ENCODE measurements around the gene FRMD3. TPM values are rescaled to one million over a fixed set of nuclear protein-coding genes. Genes with fewer than 3 reads are reported as not detected.

Gene FRMD3
- total RNA-seq, 1 donor from 2014 or later: 0.59 TPM

DNA sequence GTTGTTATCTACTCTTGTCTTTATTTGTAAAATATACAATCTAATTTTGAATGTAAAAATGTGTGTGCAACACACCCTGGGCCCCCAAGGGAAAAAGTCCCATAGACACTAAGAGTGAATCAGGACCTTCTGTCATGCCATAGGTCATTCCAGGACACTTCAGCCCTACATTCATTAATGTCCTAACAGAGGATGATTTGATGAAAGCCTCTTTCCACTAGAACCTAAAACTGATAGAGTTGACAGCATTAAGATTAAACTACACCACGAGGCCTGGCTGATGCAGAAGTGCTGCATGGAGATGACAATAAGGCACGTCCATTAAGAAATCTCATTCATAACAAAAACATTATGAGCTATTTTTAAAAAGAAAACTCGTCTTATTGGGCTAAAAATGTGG is 46.2 kb downstream of the FRMD3 start:
- Mint-ChIP-seq H3K36me3 (ENCODE audit: low read depth, unreplicated experiment) (no peaks in the 10 kb centered on the region), H3K27ac (ENCODE audit: unreplicated experiment) (no peak overlapping the region), H3K4me3 (ENCODE audit: unreplicated experiment) (no peak overlapping the region), H3K9me3 (ENCODE audit: unreplicated experiment) (no peaks in the 10 kb centered on the region), H3K27me3 (ENCODE audit: unreplicated experiment) (no peaks in the 10 kb centered on the region), H3K4me1 (ENCODE audit: unreplicated experiment) (no peaks in the 10 kb centered on the region)
- no peak for DNase-seq (ENCODE audit: low spot score)
- TF ChIP-seq, protein P1, sequence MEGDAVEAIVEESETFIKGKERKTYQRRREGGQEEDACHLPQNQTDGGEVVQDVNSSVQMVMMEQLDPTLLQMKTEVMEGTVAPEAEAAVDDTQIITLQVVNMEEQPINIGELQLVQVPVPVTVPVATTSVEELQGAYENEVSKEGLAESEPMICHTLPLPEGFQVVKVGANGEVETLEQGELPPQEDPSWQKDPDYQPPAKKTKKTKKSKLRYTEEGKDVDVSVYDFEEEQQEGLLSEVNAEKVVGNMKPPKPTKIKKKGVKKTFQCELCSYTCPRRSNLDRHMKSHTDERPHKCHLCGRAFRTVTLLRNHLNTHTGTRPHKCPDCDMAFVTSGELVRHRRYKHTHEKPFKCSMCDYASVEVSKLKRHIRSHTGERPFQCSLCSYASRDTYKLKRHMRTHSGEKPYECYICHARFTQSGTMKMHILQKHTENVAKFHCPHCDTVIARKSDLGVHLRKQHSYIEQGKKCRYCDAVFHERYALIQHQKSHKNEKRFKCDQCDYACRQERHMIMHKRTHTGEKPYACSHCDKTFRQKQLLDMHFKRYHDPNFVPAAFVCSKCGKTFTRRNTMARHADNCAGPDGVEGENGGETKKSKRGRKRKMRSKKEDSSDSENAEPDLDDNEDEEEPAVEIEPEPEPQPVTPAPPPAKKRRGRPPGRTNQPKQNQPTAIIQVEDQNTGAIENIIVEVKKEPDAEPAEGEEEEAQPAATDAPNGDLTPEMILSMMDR (IDR thresholded peaks at IDR 0.05; ENCODE audit: unreplicated experiment): no peak

DNA sequence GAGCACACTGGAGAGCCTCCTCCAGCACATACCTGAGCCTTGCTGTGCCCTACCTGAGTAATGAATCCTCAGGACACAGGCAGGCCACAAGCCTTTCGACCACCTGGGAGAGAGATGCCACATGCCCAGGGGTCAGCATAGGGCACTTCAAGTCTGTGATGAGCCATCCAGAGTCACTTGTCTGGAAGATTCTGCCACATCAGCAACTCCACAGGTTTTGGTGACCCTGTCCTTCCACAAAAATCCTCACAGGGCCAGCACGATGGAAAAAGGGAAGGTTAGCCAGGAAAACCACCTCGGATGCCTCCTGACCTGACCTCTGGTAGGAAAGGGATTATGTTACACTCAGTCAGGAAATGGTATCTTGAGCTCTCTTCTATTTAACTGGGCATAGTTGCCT is 46.8 kb downstream of the FRMD3 start:
- TF ChIP-seq, protein P1 (IDR thresholded peaks at IDR 0.05; ENCODE audit: unreplicated experiment): no peak
- Mint-ChIP-seq H3K4me1 (ENCODE audit: unreplicated experiment) (no peaks in the 10 kb centered on the region), H3K9me3 (ENCODE audit: unreplicated experiment) (no peaks in the 10 kb centered on the region), H3K27ac (ENCODE audit: unreplicated experiment) (no peak overlapping the region), H3K27me3 (ENCODE audit: unreplicated experiment) (no peaks in the 10 kb centered on the region), H3K4me3 (ENCODE audit: unreplicated experiment) (no peak overlapping the region), H3K36me3 (ENCODE audit: low read depth, unreplicated experiment) (no peaks in the 10 kb centered on the region)
- DNase-seq (ENCODE audit: low spot score): no peak

DNA sequence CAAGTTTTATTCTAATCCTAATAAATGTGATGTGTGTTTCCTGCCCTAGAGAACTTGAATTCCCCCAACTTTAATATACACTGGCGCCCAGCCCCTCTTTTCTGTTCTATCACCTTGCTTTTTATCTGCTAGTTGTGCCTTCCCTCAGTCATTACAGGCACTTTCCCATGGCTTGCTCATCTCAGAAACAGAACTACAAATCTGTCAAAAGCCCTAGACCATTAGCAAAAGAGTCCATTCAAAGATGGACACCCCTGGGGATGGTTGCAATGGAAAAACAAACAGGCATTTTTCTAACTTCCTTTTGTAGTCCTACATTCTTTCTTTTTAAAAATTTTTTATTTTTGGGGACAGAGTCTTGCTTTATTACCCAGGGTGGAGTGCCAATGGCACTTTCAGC is 48.2 kb downstream of the FRMD3 start:
- no peak overlapping the region for H3K27ac Mint-ChIP-seq (ENCODE audit: unreplicated experiment)
- no peaks in the 10 kb centered on the region for H3K4me1 Mint-ChIP-seq (ENCODE audit: unreplicated experiment)
- no peaks in the 10 kb centered on the region for H3K36me3 Mint-ChIP-seq (ENCODE audit: low read depth, unreplicated experiment)
- H3K9me3 Mint-ChIP-seq (ENCODE audit: unreplicated experiment): no peaks in the 10 kb centered on the region
- TF ChIP-seq, protein P1 (IDR thresholded peaks at IDR 0.05; ENCODE audit: unreplicated experiment): no peak
- no peaks in the 10 kb centered on the region for H3K27me3 Mint-ChIP-seq (ENCODE audit: unreplicated experiment)
- no peak overlapping the region for H3K4me3 Mint-ChIP-seq (ENCODE audit: unreplicated experiment)
- no peak for DNase-seq (ENCODE audit: low spot score)

DNA sequence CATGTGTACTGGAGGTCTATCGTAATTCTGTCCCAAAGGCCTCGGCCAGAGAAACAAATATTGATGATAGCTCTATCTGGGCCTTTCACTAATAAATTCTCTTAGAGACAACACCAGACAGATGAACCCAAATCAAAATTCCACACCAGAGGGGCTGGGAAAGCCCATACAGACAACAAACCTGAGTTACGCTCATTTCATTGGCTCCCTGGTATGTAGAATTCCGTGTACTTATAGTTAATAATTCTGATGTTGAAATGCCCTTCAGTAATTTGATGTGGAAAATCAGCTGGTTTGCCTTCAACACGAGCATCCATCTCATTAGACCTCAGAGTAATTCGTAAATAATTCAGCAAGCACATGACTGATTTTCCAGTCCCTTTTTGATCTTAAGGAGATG is 53.2 kb downstream of the FRMD3 start:
- no peaks in the 10 kb centered on the region for H3K4me1 Mint-ChIP-seq (ENCODE audit: unreplicated experiment)
- no peaks in the 10 kb centered on the region for H3K27me3 Mint-ChIP-seq (ENCODE audit: unreplicated experiment)
- H3K4me3 Mint-ChIP-seq (ENCODE audit: unreplicated experiment): no peak overlapping the region
- no peaks in the 10 kb centered on the region for H3K36me3 Mint-ChIP-seq (ENCODE audit: low read depth, unreplicated experiment)
- H3K27ac Mint-ChIP-seq (ENCODE audit: unreplicated experiment): no peak overlapping the region
- no peak for DNase-seq (ENCODE audit: low spot score)
- TF ChIP-seq, protein P1 (IDR thresholded peaks at IDR 0.05; ENCODE audit: unreplicated experiment): no peak
- no peaks in the 10 kb centered on the region for H3K9me3 Mint-ChIP-seq (ENCODE audit: unreplicated experiment)

DNA sequence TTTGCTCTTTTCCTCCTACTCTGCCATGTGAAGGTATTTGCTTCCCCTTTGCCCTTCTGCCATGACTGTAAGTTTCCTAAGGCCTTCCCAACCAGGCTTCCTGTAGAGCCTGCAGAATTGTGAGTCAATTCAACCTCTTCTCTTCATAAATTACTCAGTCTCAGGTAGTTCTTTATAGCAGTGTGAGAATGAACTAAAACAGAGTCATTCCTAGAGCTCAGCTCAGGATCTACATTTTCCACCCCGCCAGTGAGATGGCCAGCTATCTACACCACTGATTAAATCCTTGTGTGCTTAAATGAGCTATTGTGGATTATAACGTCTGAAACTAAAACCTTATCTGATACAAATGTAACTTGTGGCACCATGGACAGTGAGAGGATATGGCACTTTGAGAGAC is 55.0 kb downstream of the FRMD3 start:
- DNase-seq (ENCODE audit: low spot score): no peak
- Mint-ChIP-seq H3K4me1 (ENCODE audit: unreplicated experiment) (no peaks in the 10 kb centered on the region), H3K4me3 (ENCODE audit: unreplicated experiment) (no peak overlapping the region), H3K27me3 (ENCODE audit: unreplicated experiment) (peaks cover 2% of the 10 kb centered on the region), H3K9me3 (ENCODE audit: unreplicated experiment) (no peaks in the 10 kb centered on the region), H3K36me3 (ENCODE audit: low read depth, unreplicated experiment) (no peaks in the 10 kb centered on the region), H3K27ac (ENCODE audit: unreplicated experiment) (no peak overlapping the region)
- TF ChIP-seq, protein P1 (IDR thresholded peaks at IDR 0.05; ENCODE audit: unreplicated experiment): no peak
